ENCODE measurements around the gene MISP. TPM values are rescaled to one million over a fixed set of nuclear protein-coding genes. Genes with fewer than 3 reads are reported as not detected.

MISP gene
- polyA plus RNA-seq, 1 of the 3 experiments (the other 2 are of a cell fraction): 0.08 TPM

GRCh38 chr19:748274-748598 lies 2.7 kb upstream of the MISP start:
- no peak overlapping the region; a peak in 1 of 4 replicates for H3K4me3 ChIP-seq (ENCODE audit: low read depth in 2 of 2, low read length in 1 of 2)
- H3K9me3 ChIP-seq: no peaks in the 10 kb centered on the region
- ChIA-PET CTCF (interaction anchor here (1.9 kb wide), 1 partner anchor 14 kb away, joined by 6 read pairs; no protein-coding TSS in a partner anchor), POLR2A (interaction anchor here (1.0 kb wide), 1 partner anchor 40 kb away, joined by 3 read pairs; the partner anchor contains the start of gene PALM)
- H4K20me1 ChIP-seq (ENCODE audit: insufficient read depth): no peaks in the 10 kb centered on the region
- H3K79me2 ChIP-seq (ENCODE audit: insufficient read depth): no peaks in the 10 kb centered on the region
- no peak overlapping the region for H3K9ac ChIP-seq
- H2AFZ ChIP-seq (ENCODE audit: low read depth): no peak overlapping the region
- peak; percentile 55 for DNase-seq
- peaks cover 2% of the 10 kb centered on the region for H3F3A ChIP-seq (replicated peaks; ENCODE audit: insufficient read depth)
- H3K36me3 ChIP-seq (replicated peaks in 1 of 2; ENCODE audit: control insufficient read depth in 1 of 2, insufficient read depth in 2 of 2, low read length in 1 of 2): no peaks in the 10 kb centered on the region
- no peak for TF ChIP-seq USF1 (IDR thresholded peaks at IDR 0.05; ENCODE audit: borderline replicate concordance, low read depth)
- TF ChIP-seq ZBTB33 (IDR thresholded peaks at IDR 0.05; ENCODE audit: borderline replicate concordance, low read depth): no peak
- no peak for TF ChIP-seq RFX5 (IDR thresholded peaks at IDR 0.05; ENCODE audit: low read length)
- TF ChIP-seq RCOR1 (IDR thresholded peaks at IDR 0.05; ENCODE audit: low read length): no peak
- TF ChIP-seq SIN3A (IDR thresholded peaks at IDR 0.05; ENCODE audit: borderline replicate concordance, low read depth, low read length): no peak
- no peak for TF ChIP-seq FOSL2 (IDR thresholded peaks at IDR 0.05; ENCODE audit: borderline replicate concordance, low read depth)
- no peak for TF ChIP-seq GATA2 (CRISPR knock-in tag; IDR thresholded peaks at IDR 0.05)
- TF ChIP-seq MAX (IDR thresholded peaks at IDR 0.05; ENCODE audit: low read depth): no peak
- no peak for TF ChIP-seq NRF1 (IDR thresholded peaks at IDR 0.05; ENCODE audit: low read depth, low read length)
- no peak for TF ChIP-seq REST (IDR thresholded peaks at IDR 0.05; ENCODE audit: low read depth, low read length)
- TF ChIP-seq CHD2 (IDR thresholded peaks at IDR 0.05; ENCODE audit: low read length, partially characterized antibody): no peak
- TF ChIP-seq POLR2AphosphoS5 (IDR thresholded peaks at IDR 0.05; ENCODE audit: low read depth, low read length): no peak
- TF ChIP-seq ELF1 (IDR thresholded peaks at IDR 0.05): no peak
- no peak for TF ChIP-seq EZH2phosphoT487 (IDR thresholded peaks at IDR 0.05; ENCODE audit: borderline replicate concordance, low read depth)
- no peak for TF ChIP-seq TAF1 (IDR thresholded peaks at IDR 0.05; ENCODE audit: borderline replicate concordance, low read depth, low read length)
- H3K9me2 ChIP-seq: no peaks in the 10 kb centered on the region
- no peaks in the 10 kb centered on the region for H3K4me1 ChIP-seq (ENCODE audit: control insufficient read depth in 1 of 2, insufficient read depth in 2 of 2, low read depth in 1 of 2, low read length in 1 of 2)
- H3K4me2 ChIP-seq: no peak overlapping the region
- 62% methylated on average over 5 of the region's 14 CpGs for WGBS (ENCODE audit: low lambda C conversion rate)
- H3K27me3 ChIP-seq (ENCODE audit: insufficient read depth): no peaks in the 10 kb centered on the region
- no peak overlapping the region for H3K27ac ChIP-seq (ENCODE audit: low read depth in 2 of 2, low read length in 1 of 2)

Measured in SK-N-SH (cell line).